ENCODE results near the gene MTX1. TPM values are rescaled to one million over a fixed set of nuclear protein-coding genes. Genes with fewer than 3 reads are reported as not detected.

The MTX1 gene
- total and polyA plus RNA-seq, 9 of the 15 experiments (the other 6 are each of a cell fraction or from before 2014, with no cell fraction given): 29.1 to 98.4 (median 66.9) TPM

DNA sequence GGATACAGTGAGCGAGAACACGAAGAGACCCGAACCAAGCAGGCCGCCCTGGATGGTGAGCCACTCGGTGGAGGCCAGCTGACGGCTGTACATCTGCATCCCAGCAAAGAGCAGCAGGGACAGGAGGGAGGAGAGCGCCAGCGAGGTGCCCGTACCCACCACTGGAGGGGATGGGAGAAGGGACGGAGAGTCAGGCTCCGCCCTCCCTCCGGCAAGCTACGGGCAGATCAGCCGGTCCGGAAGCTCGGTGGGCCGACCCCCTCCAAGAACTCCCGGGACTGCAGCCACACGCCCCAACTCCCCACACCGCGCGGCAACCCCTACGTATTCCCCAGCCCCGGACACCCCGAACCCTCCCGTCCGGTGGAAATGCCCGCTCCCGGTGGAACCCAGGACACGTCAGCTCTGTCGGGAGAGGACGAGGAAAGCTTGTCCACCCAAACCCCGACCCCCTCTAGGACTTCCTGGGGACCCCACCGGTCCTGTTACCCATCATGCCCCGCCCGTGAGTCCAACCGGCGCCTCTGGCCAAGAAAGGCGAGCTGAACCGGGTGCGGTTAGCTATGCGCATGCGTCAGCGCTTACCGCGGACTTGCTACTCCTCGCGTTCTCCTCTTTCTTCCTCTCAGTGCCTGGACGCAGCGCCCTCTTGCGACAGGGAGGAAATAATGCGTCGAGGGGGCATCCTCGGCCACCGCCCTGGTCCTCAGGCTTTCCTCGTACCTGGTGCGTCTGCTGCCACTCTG lies 35.6 kb upstream of the MTX1 start, which contains the start of gene KRTCAP2 (continued):
- TF ChIP-seq ZBTB7A (IDR thresholded peaks at IDR 0.05; ENCODE audit: borderline replicate concordance, control insufficient read depth, low read depth, low read length) (0 out of 2 replicates have a peak, but pooled peaks have one; percentile 64), KDM1A (IDR thresholded peaks at IDR 0.05) (no peak), MXI1 (IDR thresholded peaks at IDR 0.05; ENCODE audit: low read depth, low read length) (0 out of 2 replicates have a peak, but pooled peaks have one; percentile 8), NFXL1 (CRISPR knock-in tag; IDR thresholded peaks at IDR 0.05) (no peak), EWSR1 (IDR thresholded peaks at IDR 0.05; ENCODE audit: borderline replicate concordance, low read depth, partially characterized antibody) (no peak), TAF9B (IDR thresholded peaks at IDR 0.05; ENCODE audit: partially characterized antibody) (peak; percentile 78), STAT5A (IDR thresholded peaks at IDR 0.05; ENCODE audit: borderline replicate concordance, low read length) (no peak), RBBP5 (IDR thresholded peaks at IDR 0.05; ENCODE audit: borderline replicate concordance, insufficient read depth, low read length, poor library complexity, severe bottlenecking) (peak; percentile 84), POLR2B (IDR thresholded peaks at IDR 0.05; ENCODE audit: low read depth, partially characterized antibody) (peak; percentile 94), ZNF583 (CRISPR knock-in tag; IDR thresholded peaks at IDR 0.05) (no peak), ZNF165 (CRISPR knock-in tag; IDR thresholded peaks at IDR 0.05; ENCODE audit: borderline replicate concordance) (0 out of 2 replicates have a peak, but pooled peaks have one; percentile 26), HCFC1 (IDR thresholded peaks at IDR 0.05; ENCODE audit: low read depth, low read length) (peak; percentile 67), PCBP1 (IDR thresholded peaks at IDR 0.05; ENCODE audit: low read depth, low read length, poor library complexity, severe bottlenecking) (peak; percentile 66), SMAD4 (CRISPR knock-in tag; conservative IDR thresholded peaks at IDR 0.05) (no peak; the same call in 1 of the 2 replicates), ADNP (tag; IDR thresholded peaks at IDR 0.05) (no peak), PHF21A (IDR thresholded peaks at IDR 0.05; ENCODE audit: borderline replicate concordance, low read depth) (no peak), SETDB1 (IDR thresholded peaks at IDR 0.05; ENCODE audit: low read length) (peak; percentile 29), TAF7 (tag; IDR thresholded peaks at IDR 0.05) (peak; percentile 76), ZNF12 (CRISPR knock-in tag; IDR thresholded peaks at IDR 0.05) (no peak), HDAC8 (tag; IDR thresholded peaks at IDR 0.05) (no peak), MEF2A (IDR thresholded peaks at IDR 0.05; ENCODE audit: control insufficient read depth, low read depth, low read length) (no peak)
- TF ChIP-seq, protein P1, sequence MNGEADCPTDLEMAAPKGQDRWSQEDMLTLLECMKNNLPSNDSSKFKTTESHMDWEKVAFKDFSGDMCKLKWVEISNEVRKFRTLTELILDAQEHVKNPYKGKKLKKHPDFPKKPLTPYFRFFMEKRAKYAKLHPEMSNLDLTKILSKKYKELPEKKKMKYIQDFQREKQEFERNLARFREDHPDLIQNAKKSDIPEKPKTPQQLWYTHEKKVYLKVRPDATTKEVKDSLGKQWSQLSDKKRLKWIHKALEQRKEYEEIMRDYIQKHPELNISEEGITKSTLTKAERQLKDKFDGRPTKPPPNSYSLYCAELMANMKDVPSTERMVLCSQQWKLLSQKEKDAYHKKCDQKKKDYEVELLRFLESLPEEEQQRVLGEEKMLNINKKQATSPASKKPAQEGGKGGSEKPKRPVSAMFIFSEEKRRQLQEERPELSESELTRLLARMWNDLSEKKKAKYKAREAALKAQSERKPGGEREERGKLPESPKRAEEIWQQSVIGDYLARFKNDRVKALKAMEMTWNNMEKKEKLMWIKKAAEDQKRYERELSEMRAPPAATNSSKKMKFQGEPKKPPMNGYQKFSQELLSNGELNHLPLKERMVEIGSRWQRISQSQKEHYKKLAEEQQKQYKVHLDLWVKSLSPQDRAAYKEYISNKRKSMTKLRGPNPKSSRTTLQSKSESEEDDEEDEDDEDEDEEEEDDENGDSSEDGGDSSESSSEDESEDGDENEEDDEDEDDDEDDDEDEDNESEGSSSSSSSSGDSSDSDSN (IDR thresholded peaks at IDR 0.05; ENCODE audit: borderline replicate concordance in 1 of 2, low read depth in 2 of 2, low read length in 2 of 2): no peak
- TF ChIP-seq, protein P2, sequence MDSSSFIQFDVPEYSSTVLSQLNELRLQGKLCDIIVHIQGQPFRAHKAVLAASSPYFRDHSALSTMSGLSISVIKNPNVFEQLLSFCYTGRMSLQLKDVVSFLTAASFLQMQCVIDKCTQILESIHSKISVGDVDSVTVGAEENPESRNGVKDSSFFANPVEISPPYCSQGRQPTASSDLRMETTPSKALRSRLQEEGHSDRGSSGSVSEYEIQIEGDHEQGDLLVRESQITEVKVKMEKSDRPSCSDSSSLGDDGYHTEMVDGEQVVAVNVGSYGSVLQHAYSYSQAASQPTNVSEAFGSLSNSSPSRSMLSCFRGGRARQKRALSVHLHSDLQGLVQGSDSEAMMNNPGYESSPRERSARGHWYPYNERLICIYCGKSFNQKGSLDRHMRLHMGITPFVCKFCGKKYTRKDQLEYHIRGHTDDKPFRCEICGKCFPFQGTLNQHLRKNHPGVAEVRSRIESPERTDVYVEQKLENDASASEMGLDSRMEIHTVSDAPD (CRISPR knock-in tag; IDR thresholded peaks at IDR 0.05): no peak
- TF ChIP-seq, protein P3, sequence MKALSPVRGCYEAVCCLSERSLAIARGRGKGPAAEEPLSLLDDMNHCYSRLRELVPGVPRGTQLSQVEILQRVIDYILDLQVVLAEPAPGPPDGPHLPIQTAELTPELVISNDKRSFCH (CRISPR knock-in tag; IDR thresholded peaks at IDR 0.05): no peak
- TF ChIP-seq, protein P3 (tag; IDR thresholded peaks at IDR 0.05): 0 out of 2 replicates have a peak, but pooled peaks have one; percentile 33

All from K562 (cell line).